Naive B cell (primary cell): ENCODE results near the gene SEMA5B. TPM values are rescaled to one million over a fixed set of nuclear protein-coding genes. Genes with fewer than 3 reads are reported as not detected.
A peak's percentile ranks its signal among the peaks of the same experiment; 100 is the strongest.

ENCODE experiments used
- ATAC-seq, 2 donors: fragments of 150-1000 bp; cut with Tn5 transposase; 2 replicates each; pipeline ENCODE4 v1.10.0; 2021; ENCODE audit warnings: low read depth in 2 of 2, mild to moderate bottlenecking in 2 of 2, moderate library complexity in 2 of 2
- DNase-seq: peaks from one replicate; pipeline ENCODE4 v3.0.0; 2022
- H3K27ac Mint-ChIP-seq, 6 donors: one replicate each; pipeline ENCODE4 v1.8.0; 2020 to 2022; ENCODE audit warnings: mild to moderate bottlenecking in 6 of 6, mixed read lengths in 6 of 6, moderate library complexity in 5 of 6, inconsistent platforms in 2 of 6
- H3K27me3 Mint-ChIP-seq, 3 donors: one replicate each; pipeline ENCODE4 v1.8.0; 2021 to 2022; ENCODE audit warnings: mixed read lengths in 3 of 3, mild to moderate bottlenecking in 1 of 3
- H3K36me3 Mint-ChIP-seq, 2 donors: one replicate each; pipeline ENCODE4 v1.8.0; 2020 to 2022; ENCODE audit warnings: mixed read lengths in 2 of 2, inconsistent platforms in 1 of 2, mild to moderate bottlenecking in 1 of 2
- H3K4me1 Mint-ChIP-seq, 3 donors: one replicate each; pipeline ENCODE4 v1.8.0; 2020 to 2022; ENCODE audit warnings: mixed read lengths in 3 of 3, inconsistent platforms in 1 of 3, mild to moderate bottlenecking in 1 of 3, moderate library complexity in 1 of 3
- H3K4me3 Mint-ChIP-seq, 8 donors: one replicate each; pipeline ENCODE4 v1.8.0; 2020 to 2022; ENCODE audit warnings: mild to moderate bottlenecking in 8 of 8, mixed read lengths in 8 of 8, moderate library complexity in 8 of 8, inconsistent platforms in 2 of 8
- H3K9me3 Mint-ChIP-seq, 7 donors: one replicate each; pipeline ENCODE4 v1.8.0; 2020 to 2022; ENCODE audit warnings: mixed read lengths in 7 of 7, mild to moderate bottlenecking in 5 of 7, inconsistent platforms in 2 of 7, moderate library complexity in 1 of 7
- polyA plus RNA-seq, 6 donors: library from polyadenylated mRNA; unstranded; fragments of 300-500 nt; fragmentation: Illumina TruSeq; gene quantifications; one replicate each; pipeline ENCODE4 v1.2.3, GENCODE V29; 2021; ENCODE audit warnings: low read depth in 6 of 6

SEMA5B gene
- polyA plus RNA-seq, 6 donors from 2014 or later: not detected

- H3K4me1 Mint-ChIP-seq: no peaks in the 10 kb centered on the region
- ATAC-seq (no peak), DNase-seq (no peak)
- peak overlapping the region in 1 of 6 donors; percentile 71 for H3K27ac Mint-ChIP-seq
- no peak overlapping the region for H3K4me3 Mint-ChIP-seq
- peaks cover 0 to 2% (median 0%) of the 10 kb centered on the region in 7 donors for H3K9me3 Mint-ChIP-seq
- H3K36me3 Mint-ChIP-seq: no peaks in the 10 kb centered on the region
- H3K27me3 Mint-ChIP-seq: peaks cover 0 to 17% (median 0%) of the 10 kb centered on the region in 3 donors
Measured at GRCh38 chr3:123050666-123051065, 23.1 kb upstream of the SEMA5B start.

- H3K27me3 Mint-ChIP-seq: peaks cover 0 to 6% (median 5%) of the 10 kb centered on the region in 3 donors
- no peaks in the 10 kb centered on the region for H3K36me3 Mint-ChIP-seq
- ATAC-seq (no peak), DNase-seq (no peak)
- H3K4me3 Mint-ChIP-seq: peak overlapping the region in 1 of 8 donors; percentile 47
- peaks cover 0 to 2% (median 0%) of the 10 kb centered on the region in 7 donors for H3K9me3 Mint-ChIP-seq
- no peaks in the 10 kb centered on the region for H3K4me1 Mint-ChIP-seq
- no peak overlapping the region for H3K27ac Mint-ChIP-seq
Measured at GRCh38 chr3:123048480-123049237, 21.1 kb upstream of the SEMA5B start.

- H3K4me3 Mint-ChIP-seq: no peak overlapping the region
- H3K4me1 Mint-ChIP-seq: no peaks in the 10 kb centered on the region
- no peaks in the 10 kb centered on the region for H3K9me3 Mint-ChIP-seq
- H3K36me3 Mint-ChIP-seq: no peaks in the 10 kb centered on the region
- H3K27me3 Mint-ChIP-seq: peaks cover 0 to 10% (median 5%) of the 10 kb centered on the region in 3 donors
- ATAC-seq (no peak), DNase-seq (no peak)
- H3K27ac Mint-ChIP-seq: no peak overlapping the region
Measured at GRCh38 chr3:123047062-123047319, 19.4 kb upstream of the SEMA5B start.

GRCh38 chr3:123046262-123047061 lies 18.9 kb upstream of the SEMA5B start:
- no peak overlapping the region for H3K4me3 Mint-ChIP-seq
- ATAC-seq (no peak), DNase-seq (no peak)
- H3K4me1 Mint-ChIP-seq: no peaks in the 10 kb centered on the region
- H3K27me3 Mint-ChIP-seq: peaks cover 0 to 10% (median 5%) of the 10 kb centered on the region in 3 donors
- no peaks in the 10 kb centered on the region for H3K9me3 Mint-ChIP-seq
- H3K27ac Mint-ChIP-seq: peak overlapping the region in 1 of 6 donors; percentile 56
- no peaks in the 10 kb centered on the region for H3K36me3 Mint-ChIP-seq

- DNase-seq (no peak), ATAC-seq (no peak)
- no peaks in the 10 kb centered on the region for H3K4me1 Mint-ChIP-seq
- H3K9me3 Mint-ChIP-seq: peaks cover 0 to 2% (median 0%) of the 10 kb centered on the region in 7 donors
- H3K27me3 Mint-ChIP-seq: peaks cover 0 to 18% (median 11%) of the 10 kb centered on the region in 3 donors
- H3K4me3 Mint-ChIP-seq: no peak overlapping the region
- no peak overlapping the region for H3K27ac Mint-ChIP-seq
- no peaks in the 10 kb centered on the region for H3K36me3 Mint-ChIP-seq
Measured at GRCh38 chr3:123044981-123045763, 17.6 kb upstream of the SEMA5B start.

GRCh38 chr3:123042413-123042812 lies 14.8 kb upstream of the SEMA5B start:
- DNase-seq (no peak), ATAC-seq (no peak)
- Mint-ChIP-seq H3K27ac (no peak overlapping the region), H3K36me3 (no peaks in the 10 kb centered on the region), H3K27me3 (peaks cover 4 to 42% (median 34%) of the 10 kb centered on the region in 3 donors), H3K9me3 (peaks cover 0 to 2% (median 0%) of the 10 kb centered on the region in 7 donors), H3K4me3 (no peak overlapping the region), H3K4me1 (no peaks in the 10 kb centered on the region)

GRCh38 chr3:123039178-123039577 lies 11.6 kb upstream of the SEMA5B start:
- H3K4me3 Mint-ChIP-seq: no peak overlapping the region
- H3K4me1 Mint-ChIP-seq: no peaks in the 10 kb centered on the region
- no peaks in the 10 kb centered on the region for H3K36me3 Mint-ChIP-seq
- peaks cover 21 to 70% (median 54%) of the 10 kb centered on the region in 3 donors for H3K27me3 Mint-ChIP-seq
- DNase-seq (no peak), ATAC-seq (no peak)
- peaks cover 0 to 2% (median 0%) of the 10 kb centered on the region in 7 donors for H3K9me3 Mint-ChIP-seq
- no peak overlapping the region for H3K27ac Mint-ChIP-seq

GRCh38 chr3:123038751-123039150 lies 11.2 kb upstream of the SEMA5B start:
- DNase-seq: no peak
- no peak for ATAC-seq
- peaks cover 0 to 2% (median 0%) of the 10 kb centered on the region in 7 donors for H3K9me3 Mint-ChIP-seq
- peaks cover 24 to 74% (median 57%) of the 10 kb centered on the region in 3 donors for H3K27me3 Mint-ChIP-seq
- no peak overlapping the region for H3K4me3 Mint-ChIP-seq
- H3K27ac Mint-ChIP-seq: no peak overlapping the region
- H3K36me3 Mint-ChIP-seq: no peaks in the 10 kb centered on the region
- H3K4me1 Mint-ChIP-seq: no peaks in the 10 kb centered on the region

- H3K4me1 Mint-ChIP-seq: no peaks in the 10 kb centered on the region
- no peak overlapping the region for H3K27ac Mint-ChIP-seq
- no peak for DNase-seq
- no peak for ATAC-seq
- H3K9me3 Mint-ChIP-seq: peaks cover 0 to 2% (median 0%) of the 10 kb centered on the region in 7 donors
- H3K27me3 Mint-ChIP-seq: peaks cover 28 to 64% (median 62%) of the 10 kb centered on the region in 3 donors
- H3K36me3 Mint-ChIP-seq: no peaks in the 10 kb centered on the region
- no peak overlapping the region for H3K4me3 Mint-ChIP-seq
Measured at GRCh38 chr3:123037015-123037375, 9.4 kb upstream of the SEMA5B start.

- no peak for DNase-seq
- Mint-ChIP-seq H3K36me3 (no peaks in the 10 kb centered on the region), H3K9me3 (peaks cover 0 to 2% (median 0%) of the 10 kb centered on the region in 7 donors), H3K27me3 (peaks cover 28 to 64% (median 62%) of the 10 kb centered on the region in 3 donors), H3K4me1 (no peaks in the 10 kb centered on the region), H3K4me3 (no peak overlapping the region), H3K27ac (no peak overlapping the region)
- no peak for ATAC-seq
Measured at GRCh38 chr3:123036352-123037014, 8.9 kb upstream of the SEMA5B start.

- no peaks in the 10 kb centered on the region for H3K4me1 Mint-ChIP-seq
- no peak for DNase-seq
- no peak for ATAC-seq
- H3K9me3 Mint-ChIP-seq: no peaks in the 10 kb centered on the region
- no peaks in the 10 kb centered on the region for H3K36me3 Mint-ChIP-seq
- H3K4me3 Mint-ChIP-seq: no peak overlapping the region
- no peak overlapping the region for H3K27ac Mint-ChIP-seq
- H3K27me3 Mint-ChIP-seq: peaks cover 28 to 56% (median 56%) of the 10 kb centered on the region in 3 donors
Measured at GRCh38 chr3:123034996-123035395, 7.4 kb upstream of the SEMA5B start.

GRCh38 chr3:123034120-123034519 lies 6.6 kb upstream of the SEMA5B start:
- no peaks in the 10 kb centered on the region for H3K36me3 Mint-ChIP-seq
- ATAC-seq: no peak
- DNase-seq: no peak
- H3K27me3 Mint-ChIP-seq: peaks cover 29 to 52% (median 49%) of the 10 kb centered on the region in 3 donors
- no peak overlapping the region for H3K27ac Mint-ChIP-seq
- no peaks in the 10 kb centered on the region for H3K4me1 Mint-ChIP-seq
- no peak overlapping the region for H3K4me3 Mint-ChIP-seq
- H3K9me3 Mint-ChIP-seq: no peaks in the 10 kb centered on the region

GRCh38 chr3:123032057-123032456 lies 4.5 kb upstream of the SEMA5B start:
- ATAC-seq: no peak
- Mint-ChIP-seq H3K27ac (no peak overlapping the region), H3K9me3 (no peaks in the 10 kb centered on the region), H3K4me3 (no peak overlapping the region), H3K4me1 (peaks cover 7 to 11% (median 8%) of the 10 kb centered on the region in 3 donors), H3K36me3 (no peaks in the 10 kb centered on the region), H3K27me3 (peaks cover 29 to 46% (median 30%) of the 10 kb centered on the region in 3 donors)
- no peak for DNase-seq
